Measurements from ENCODE around the gene PIR. TPM values are rescaled to one million over a fixed set of nuclear protein-coding genes. Genes with fewer than 3 reads are reported as not detected.

The PIR gene
- total RNA-seq, 4 donors from 2014 or later = 4.4 to 24.4 (median 14.7) TPM

DNA sequence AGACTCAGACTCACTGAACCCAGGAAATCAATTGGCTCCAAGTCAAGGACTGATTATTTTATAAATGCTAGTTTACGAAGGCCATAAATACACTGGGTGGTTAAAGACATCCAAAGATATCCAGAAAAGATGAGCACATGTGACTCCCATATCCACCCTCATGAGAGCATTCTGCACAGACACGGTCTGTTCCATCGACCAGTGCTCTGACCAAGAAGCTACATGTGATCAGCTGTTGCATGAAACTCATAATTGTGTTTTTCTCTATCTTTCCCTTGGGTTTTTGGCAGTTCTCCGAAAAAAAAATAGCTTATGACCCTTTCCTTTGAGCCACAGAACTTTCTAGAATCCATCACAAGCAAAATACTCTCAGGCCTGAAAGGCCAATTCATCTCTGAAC, 2.7 kb upstream of the PIR start:
- H3K4me3 ChIP-seq = no peak overlapping the region
- no peak for DNase-seq (ENCODE audit: low spot score in 2 of 2)
- H3K4me1 ChIP-seq = peaks cover 9% of the 10 kb centered on the region
- H3K9me3 ChIP-seq = no peaks in the 10 kb centered on the region
- no peak overlapping the region for H3K27ac ChIP-seq
- no peaks in the 10 kb centered on the region for H3K36me3 ChIP-seq
- TF ChIP-seq POLR2A (IDR thresholded peaks at IDR 0.05) (no peak), POLR2AphosphoS5 (IDR thresholded peaks at IDR 0.05) (no peak), EP300 (IDR thresholded peaks at IDR 0.05) (no peak)
- TF ChIP-seq, protein P1, sequence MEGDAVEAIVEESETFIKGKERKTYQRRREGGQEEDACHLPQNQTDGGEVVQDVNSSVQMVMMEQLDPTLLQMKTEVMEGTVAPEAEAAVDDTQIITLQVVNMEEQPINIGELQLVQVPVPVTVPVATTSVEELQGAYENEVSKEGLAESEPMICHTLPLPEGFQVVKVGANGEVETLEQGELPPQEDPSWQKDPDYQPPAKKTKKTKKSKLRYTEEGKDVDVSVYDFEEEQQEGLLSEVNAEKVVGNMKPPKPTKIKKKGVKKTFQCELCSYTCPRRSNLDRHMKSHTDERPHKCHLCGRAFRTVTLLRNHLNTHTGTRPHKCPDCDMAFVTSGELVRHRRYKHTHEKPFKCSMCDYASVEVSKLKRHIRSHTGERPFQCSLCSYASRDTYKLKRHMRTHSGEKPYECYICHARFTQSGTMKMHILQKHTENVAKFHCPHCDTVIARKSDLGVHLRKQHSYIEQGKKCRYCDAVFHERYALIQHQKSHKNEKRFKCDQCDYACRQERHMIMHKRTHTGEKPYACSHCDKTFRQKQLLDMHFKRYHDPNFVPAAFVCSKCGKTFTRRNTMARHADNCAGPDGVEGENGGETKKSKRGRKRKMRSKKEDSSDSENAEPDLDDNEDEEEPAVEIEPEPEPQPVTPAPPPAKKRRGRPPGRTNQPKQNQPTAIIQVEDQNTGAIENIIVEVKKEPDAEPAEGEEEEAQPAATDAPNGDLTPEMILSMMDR (IDR thresholded peaks at IDR 0.05) = no peak
- 70% methylated on average over 4 of the region's 4 CpGs for WGBS
- no peaks in the 10 kb centered on the region for H3K27me3 ChIP-seq

DNA sequence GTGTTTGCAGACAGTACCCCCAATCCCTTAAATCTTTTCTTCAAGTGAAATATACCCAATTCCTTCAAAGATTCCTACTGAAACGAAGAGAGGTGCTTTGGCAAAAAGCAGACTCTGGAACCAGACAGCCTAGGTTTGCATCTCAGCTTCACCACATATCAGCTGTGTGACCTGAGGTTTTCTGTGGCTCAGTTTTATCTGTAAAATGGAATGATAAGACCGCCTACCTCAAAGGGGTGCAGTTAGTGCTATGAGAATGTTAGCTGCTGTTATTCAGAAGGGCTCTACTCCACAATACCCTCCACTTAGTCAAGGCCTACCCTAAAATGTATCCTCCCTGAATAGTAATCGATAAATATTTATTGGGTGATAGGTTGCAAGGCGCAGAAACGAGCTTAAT, 664 bp downstream of the PIR start:
- Histone ChIP-seq H3K4me3 (peak overlapping the region; percentile 51), H3K9me3 (no peaks in the 10 kb centered on the region), H3K27ac (peak overlapping the region; percentile 62), H3K36me3 (no peaks in the 10 kb centered on the region), H3K4me1 (peaks cover 9% of the 10 kb centered on the region), H3K27me3 (no peaks in the 10 kb centered on the region)
- 79% methylated on average over 5 of the region's 5 CpGs for WGBS
- DNase-seq (ENCODE audit: low spot score in 2 of 2) = no peak
- TF ChIP-seq EP300 (IDR thresholded peaks at IDR 0.05) = no peak
- no peak for TF ChIP-seq POLR2A (IDR thresholded peaks at IDR 0.05)
- TF ChIP-seq POLR2AphosphoS5 (IDR thresholded peaks at IDR 0.05) = no peak
- TF ChIP-seq, protein P1 (IDR thresholded peaks at IDR 0.05) = no peak

DNA sequence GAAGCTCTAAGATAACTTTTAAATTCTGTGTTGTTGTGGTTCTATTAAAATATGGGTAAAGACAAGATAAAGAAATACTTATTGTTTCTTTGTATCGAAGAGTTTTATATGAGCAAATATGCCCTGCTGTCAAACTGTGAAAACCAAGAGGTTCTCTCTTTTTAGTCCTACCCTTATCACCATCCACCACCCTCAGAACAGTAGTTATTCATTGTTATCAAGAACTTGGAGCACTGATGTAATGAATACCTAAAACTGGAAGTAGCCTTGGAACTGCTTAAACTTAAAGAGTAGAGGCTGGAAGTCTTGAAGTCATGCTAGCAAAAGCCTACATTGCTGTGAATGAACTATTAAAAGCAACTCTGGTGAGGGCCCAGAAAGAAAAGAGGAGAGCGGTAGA, 9.2 kb downstream of the PIR start:
- Histone ChIP-seq H3K4me1 (no peaks in the 10 kb centered on the region), H3K27ac (no peak overlapping the region), H3K27me3 (no peaks in the 10 kb centered on the region), H3K9me3 (no peaks in the 10 kb centered on the region), H3K4me3 (no peak overlapping the region), H3K36me3 (no peaks in the 10 kb centered on the region)
- TF ChIP-seq, protein P1 (IDR thresholded peaks at IDR 0.05) = no peak
- TF ChIP-seq EP300 (IDR thresholded peaks at IDR 0.05) (no peak), POLR2A (IDR thresholded peaks at IDR 0.05) (no peak), POLR2AphosphoS5 (IDR thresholded peaks at IDR 0.05) (no peak)
- no peak for DNase-seq (ENCODE audit: low spot score in 2 of 2)
- 88% methylated on average over 2 of the region's 2 CpGs for WGBS

DNA sequence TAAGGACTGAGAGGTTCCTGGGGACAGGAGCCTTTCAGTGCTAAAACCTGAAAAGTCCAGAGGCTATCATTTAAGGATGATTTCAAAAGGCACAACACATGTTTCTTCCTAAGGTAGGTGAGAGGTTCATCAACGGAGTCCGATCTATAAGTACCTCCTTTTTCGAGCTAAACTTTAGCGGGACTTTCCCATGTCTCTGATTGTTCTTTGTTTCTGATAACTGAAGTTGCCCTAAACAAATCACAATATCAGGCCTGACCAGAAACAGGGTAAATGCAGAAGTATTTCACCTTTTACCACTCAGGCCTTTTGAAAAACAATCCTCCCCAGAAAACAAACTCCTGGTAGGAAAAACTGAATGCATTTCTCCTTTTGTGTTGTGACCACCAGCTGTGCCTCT, 17.6 kb downstream of the PIR start:
- Histone ChIP-seq H3K27ac (peak overlapping the region; percentile 77), H3K36me3 (peaks cover 4% of the 10 kb centered on the region), H3K4me1 (peaks cover 9% of the 10 kb centered on the region), H3K27me3 (no peaks in the 10 kb centered on the region), H3K9me3 (no peaks in the 10 kb centered on the region), H3K4me3 (no peak overlapping the region)
- DNase-seq (ENCODE audit: low spot score in 2 of 2) = no peak
- WGBS = 63% methylated on average over 4 of the region's 4 CpGs
- TF ChIP-seq POLR2AphosphoS5 (IDR thresholded peaks at IDR 0.05) = no peak
- no peak for TF ChIP-seq POLR2A (IDR thresholded peaks at IDR 0.05)
- no peak for TF ChIP-seq EP300 (IDR thresholded peaks at IDR 0.05)
- TF ChIP-seq, protein P1 (IDR thresholded peaks at IDR 0.05) = no peak

DNA sequence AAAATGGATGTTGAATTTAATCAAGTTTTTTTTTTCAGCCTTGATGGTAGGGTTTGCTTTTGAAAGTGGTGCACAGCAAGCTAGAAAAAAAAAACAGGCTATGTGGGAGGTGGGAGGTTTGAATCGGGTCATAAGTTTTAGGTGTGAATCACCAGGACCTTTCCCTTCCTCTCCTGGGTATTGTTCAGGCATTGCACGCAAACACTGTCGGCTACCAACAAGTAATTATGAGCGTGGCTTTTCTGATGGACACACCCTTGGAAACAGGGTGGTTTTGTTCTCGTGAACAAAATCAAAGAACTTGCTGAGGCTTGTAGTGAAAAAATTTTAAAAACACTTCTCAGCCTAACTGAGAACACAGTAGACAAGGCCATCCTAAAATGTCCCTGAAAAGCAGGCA, 18.1 kb downstream of the PIR start:
- WGBS = 17% methylated on average over 5 of the region's 5 CpGs
- Histone ChIP-seq H3K27me3 (no peaks in the 10 kb centered on the region), H3K9me3 (no peaks in the 10 kb centered on the region), H3K27ac (peak overlapping the region; percentile 77), H3K4me3 (no peak overlapping the region), H3K4me1 (peaks cover 9% of the 10 kb centered on the region), H3K36me3 (peaks cover 4% of the 10 kb centered on the region)
- TF ChIP-seq POLR2AphosphoS5 (IDR thresholded peaks at IDR 0.05) (no peak), POLR2A (IDR thresholded peaks at IDR 0.05) (no peak), EP300 (IDR thresholded peaks at IDR 0.05) (no peak)
- TF ChIP-seq, protein P1 (IDR thresholded peaks at IDR 0.05) = no peak
- no peak for DNase-seq (ENCODE audit: low spot score in 2 of 2)
